ENCODE results near the gene SLC16A9.

DNA sequence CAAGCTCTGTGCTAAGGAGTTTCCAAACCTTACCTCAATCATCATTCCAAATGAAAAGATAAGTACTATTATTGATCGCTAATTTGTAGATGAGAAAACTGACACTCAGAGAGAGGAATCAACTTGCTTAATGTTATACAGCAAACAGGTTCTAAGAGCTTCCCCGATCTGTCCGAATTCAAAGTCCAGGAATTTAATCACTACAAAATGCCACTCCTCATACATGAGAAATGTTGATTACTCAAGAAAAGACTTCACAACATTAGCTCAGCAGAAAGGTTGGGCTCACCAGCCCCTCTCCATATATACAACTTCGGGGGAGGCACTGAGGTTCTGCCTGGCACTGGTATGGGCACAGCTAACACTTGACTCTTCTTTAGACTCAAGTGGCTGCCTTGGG is 80.7 kb downstream of the SLC16A9 start:
- TF ChIP-seq, protein P1, sequence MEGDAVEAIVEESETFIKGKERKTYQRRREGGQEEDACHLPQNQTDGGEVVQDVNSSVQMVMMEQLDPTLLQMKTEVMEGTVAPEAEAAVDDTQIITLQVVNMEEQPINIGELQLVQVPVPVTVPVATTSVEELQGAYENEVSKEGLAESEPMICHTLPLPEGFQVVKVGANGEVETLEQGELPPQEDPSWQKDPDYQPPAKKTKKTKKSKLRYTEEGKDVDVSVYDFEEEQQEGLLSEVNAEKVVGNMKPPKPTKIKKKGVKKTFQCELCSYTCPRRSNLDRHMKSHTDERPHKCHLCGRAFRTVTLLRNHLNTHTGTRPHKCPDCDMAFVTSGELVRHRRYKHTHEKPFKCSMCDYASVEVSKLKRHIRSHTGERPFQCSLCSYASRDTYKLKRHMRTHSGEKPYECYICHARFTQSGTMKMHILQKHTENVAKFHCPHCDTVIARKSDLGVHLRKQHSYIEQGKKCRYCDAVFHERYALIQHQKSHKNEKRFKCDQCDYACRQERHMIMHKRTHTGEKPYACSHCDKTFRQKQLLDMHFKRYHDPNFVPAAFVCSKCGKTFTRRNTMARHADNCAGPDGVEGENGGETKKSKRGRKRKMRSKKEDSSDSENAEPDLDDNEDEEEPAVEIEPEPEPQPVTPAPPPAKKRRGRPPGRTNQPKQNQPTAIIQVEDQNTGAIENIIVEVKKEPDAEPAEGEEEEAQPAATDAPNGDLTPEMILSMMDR (IDR thresholded peaks at IDR 0.05) = no peak
- TF ChIP-seq ZFX (IDR thresholded peaks at IDR 0.05; ENCODE audit: borderline replicate concordance) = no peak

Measured in 22Rv1 (cell line).